Endothelial cell of umbilical vein (primary cell): ENCODE data around the gene ATP6V1A. TPM values are rescaled to one million over a fixed set of nuclear protein-coding genes. Genes with fewer than 3 reads are reported as not detected.

Source experiments
- BruUV-seq: library from RNA; stranded (reverse); fragments of 400-500 nt; replicated peaks from 2 replicates; lab custom pipeline; 2021; lab: Mats Ljungman, UMichigan
- CTCF ChIA-PET: fragments of 300-600, 350-600 bp; sonication (Branson Sonifier 250); formaldehyde crosslinking; loops from one replicate; lab custom pipeline; 2021; ENCODE audit warnings: antibody characterized with exemption, inconsistent platforms; lab: Charles Lee
- POLR2A ChIA-PET: fragments of 300-600, 350-600 bp; sonication (Branson Sonifier 250); formaldehyde crosslinking; loops from one replicate; lab custom pipeline; 2021; ENCODE audit warnings: antibody characterized with exemption, inconsistent platforms; lab: Charles Lee
- DNase-seq: peaks from one replicate; pipeline ENCODE4 v3.0.0-alpha.2; 2011; ENCODE audit warnings: low read depth, low spot score
- FAIRE-seq: peaks from 2 replicates; lab custom pipeline; 2011; peaks lifted over from hg19 to GRCh38; lab: Jason Lieb, UNC
- H2AFZ ChIP-seq: 2 replicates; pipeline ENCODE4 v1.6.0; 2012; ENCODE audit warnings: low read depth, low read length, control low read depth, inconsistent platforms
- H3K27ac ChIP-seq: 2 replicates; pipeline ENCODE4 v1.5.1; 2011; ENCODE audit warnings: low read depth, mild to moderate bottlenecking, control low read depth, low read length, moderate library complexity; ENCODE audit not compliant: insufficient read depth
- H3K27me3 ChIP-seq, 2 experiments: 2 replicates each; pipeline versions ENCODE4 v1.6.0 to v1.6.1; 2011; ENCODE audit warnings: low read length in 2 of 2, mixed read lengths in 1 of 2; ENCODE audit not compliant: control insufficient read depth in 2 of 2, insufficient read depth in 2 of 2
- H3K36me3 ChIP-seq, 2 experiments: 2 replicates in 1 of 2; 3 replicates in 1 of 2; pipeline ENCODE4 v1.5.1; 2011; ENCODE audit warnings: low read length in 2 of 2, mild to moderate bottlenecking in 1 of 2, moderate library complexity in 1 of 2; ENCODE audit not compliant: control insufficient read depth in 2 of 2, insufficient read depth in 2 of 2; ENCODE audit errors: extremely low read depth in 1 of 2
- H3K4me1 ChIP-seq: 3 replicates; pipeline ENCODE4 v1.5.1; 2011; ENCODE audit warnings: mild to moderate bottlenecking, low read length; ENCODE audit not compliant: control insufficient read depth, insufficient read depth; ENCODE audit errors: extremely low read depth
- H3K4me2 ChIP-seq: 2 replicates; pipeline ENCODE4 v1.6.1; 2011; ENCODE audit warnings: low read length, control low read depth, mixed read lengths; ENCODE audit not compliant: insufficient read depth
- H3K4me3 ChIP-seq, 3 experiments: fragments of 200-600 bp in 1 of 3; sonication (generic), shearing (Covaris generic) in 1 of 3; replicated peaks in 1 of 3; 2 replicates each; pipeline ENCODE4 v1.5.1; 2011 to 2016; ENCODE audit warnings: control low read depth in 3 of 3, low read length in 3 of 3, mild to moderate bottlenecking in 2 of 3, inconsistent platforms in 1 of 3, low read depth in 1 of 3, moderate library complexity in 1 of 3; ENCODE audit not compliant: insufficient read depth in 1 of 3
- H3K79me2 ChIP-seq: 2 replicates; pipeline ENCODE4 v1.6.0; 2012; ENCODE audit warnings: low read length, inconsistent platforms; ENCODE audit not compliant: control insufficient read depth, insufficient read depth
- H3K9ac ChIP-seq: replicated peaks from 2 replicates; pipeline ENCODE3; 2011; ENCODE audit warnings: low read length, control low read depth; ENCODE audit not compliant: insufficient read depth; ENCODE audit errors: extremely low read depth
- H3K9me1 ChIP-seq: replicated peaks from 3 replicates; pipeline ENCODE4 v1.6.0; 2011; ENCODE audit warnings: mild to moderate bottlenecking, low read length; ENCODE audit not compliant: control insufficient read depth, insufficient read depth; ENCODE audit errors: extremely low read depth
- H3K9me3 ChIP-seq: replicated peaks from 2 replicates; pipeline ENCODE4 v1.5.1; 2012; ENCODE audit warnings: low read length, inconsistent platforms; ENCODE audit not compliant: control insufficient read depth, insufficient read depth
- H4K20me1 ChIP-seq: replicated peaks from 2 replicates; pipeline ENCODE3; 2011; ENCODE audit warnings: mild to moderate bottlenecking, low read length; ENCODE audit not compliant: control insufficient read depth, insufficient read depth; ENCODE audit errors: extremely low read depth
- CTCF ChIP-seq, 2 donors: IDR thresholded peaks; 1 replicate in 1 of 2; 2 replicates in 1 of 2; pipeline ENCODE4 v1.5.1; 2011; ENCODE audit warnings: low read length in 2 of 2, mild to moderate bottlenecking in 2 of 2, moderate library complexity in 2 of 2, control low read depth in 1 of 2, inconsistent platforms in 1 of 2, low read depth in 1 of 2; ENCODE audit not compliant: insufficient read depth in 1 of 2; ENCODE audit errors: extremely low read depth in 1 of 2
- EZH2 ChIP-seq: IDR thresholded peaks from 2 replicates; pipeline ENCODE4 v1.6.1; 2012; ENCODE audit warnings: borderline replicate concordance, low read depth, mild to moderate bottlenecking, moderate library complexity, low read length, inconsistent platforms; ENCODE audit not compliant: severe bottlenecking
- FOS ChIP-seq: IDR thresholded peaks from 2 replicates; pipeline ENCODE4 v1.6.1; 2011; ENCODE audit warnings: mild to moderate bottlenecking, low read length, moderate library complexity, borderline replicate concordance; ENCODE audit not compliant: insufficient read depth
- GATA2 ChIP-seq: IDR thresholded peaks from 2 replicates; pipeline ENCODE4 v1.7.0; 2011; ENCODE audit warnings: low read depth, mild to moderate bottlenecking, moderate library complexity, mixed read lengths, low read length; ENCODE audit not compliant: insufficient read length, insufficient read depth
- JUN ChIP-seq: IDR thresholded peaks from 2 replicates; pipeline ENCODE4 v1.6.1; 2011; ENCODE audit warnings: borderline replicate concordance, low read depth; ENCODE audit not compliant: insufficient read length, insufficient read depth
- MAX ChIP-seq: IDR thresholded peaks from 2 replicates; pipeline ENCODE4 v1.6.1; 2011; ENCODE audit not compliant: insufficient read depth, insufficient read length
- MYC ChIP-seq: IDR thresholded peaks from one replicate; pipeline ENCODE4 v1.6.1; 2011; ENCODE audit warnings: mild to moderate bottlenecking, low read depth, low read length
- POLR2A ChIP-seq: IDR thresholded peaks from 2 replicates; pipeline ENCODE4 v1.6.1; 2012; ENCODE audit warnings: low read depth, mild to moderate bottlenecking, control low read depth, low read length
- POLR2AphosphoS5 ChIP-seq: IDR thresholded peaks from 2 replicates; pipeline ENCODE4 v1.6.1; 2012; ENCODE audit warnings: low read depth, mild to moderate bottlenecking, control low read depth, low read length, moderate library complexity; ENCODE audit not compliant: insufficient read depth
- dilution Hi-C: fragments of 300-500 bp; cut with MboI; formaldehyde crosslinking; loops from one replicate; pipeline ENCODE4 v1.15.0; 2019; ENCODE audit warnings: low sequenced_read_pairs; ENCODE audit not compliant: extremely low pct_ligation_motif_present
- intact Hi-C: fragments of 100-400 bp; cut with micrococcal nuclease; formaldehyde crosslinking; loops from one replicate; pipeline ENCODE4 v1.10.0; 2022
- polyA plus RNA-seq, 4 experiments: library from polyadenylated mRNA; depleted of rRNA in 3 of 4; stranded (reverse) in 3 of 4; unstranded in 1 of 4; fragments of >200 nt; gene quantifications; 2 replicates each; pipeline versions ENCODE4 v1.2.1 to v1.2.3, GENCODE V29; 2011 to 2012; ENCODE audit warnings: missing spikeins in 1 of 4
- total RNA-seq: library from RNA; stranded (reverse); gene quantifications from 2 replicates; pipeline ENCODE4 v1.2.3, GENCODE V29; 2021

ATP6V1A gene
- total and polyA plus RNA-seq, 2 donors (not counting 3 experiments of a cell fraction or from before 2014, with no cell fraction given), result 20.9 to 96.9 TPM

- H3K4me2 ChIP-seq, result no peak overlapping the region
- H3K79me2 ChIP-seq, result peaks cover 10% of the 10 kb centered on the region
- no peak overlapping the region for H3K27ac ChIP-seq
- no peak overlapping the region for H3K9ac ChIP-seq
- H4K20me1 ChIP-seq, result peaks cover 2% of the 10 kb centered on the region
- H3K9me3 ChIP-seq, result no peaks in the 10 kb centered on the region
- dilution Hi-C loops, result no loop called here
- no peaks in the 10 kb centered on the region for H3K9me1 ChIP-seq
- peaks cover 3 to 25% of the 10 kb centered on the region in 2 experiments for H3K36me3 ChIP-seq
- intact Hi-C loops, result no loop called here
- no peaks in the 10 kb centered on the region for H3K4me1 ChIP-seq
- BruUV-seq, result TSS peak; percentile 8
- no peak overlapping the region for H3K4me3 ChIP-seq
- H3K27me3 ChIP-seq, result no peaks in the 10 kb centered on the region
- no peak for FAIRE-seq
- DNase-seq, result no peak
- CTCF ChIA-PET, result no interaction called here
- no peak overlapping the region for H2AFZ ChIP-seq
- POLR2A ChIA-PET, result no interaction called here
- TF ChIP-seq CTCF (IDR thresholded peaks at IDR 0.05; ENCODE audit: extremely low read depth in 1 of 2, insufficient read depth in 1 of 2, low read depth in 1 of 2, low read length in 2 of 2), result no peak
- TF ChIP-seq FOS, result no peak
- no peak for TF ChIP-seq GATA2
- no peak for TF ChIP-seq MAX
- no peak for TF ChIP-seq MYC
- no peak for TF ChIP-seq POLR2AphosphoS5
- no peak for TF ChIP-seq JUN
- no peak for TF ChIP-seq EZH2
- TF ChIP-seq POLR2A, result no peak
These were observed 27.5 kb upstream of the ATP6V1A start for GRCh38 chr3:113719294-113719693.
